H1 (cell line): Measurements from ENCODE around the gene TTC28. TPM values are rescaled to one million over a fixed set of nuclear protein-coding genes. Genes with fewer than 3 reads are reported as not detected.

Source experiments
- CTCF ChIA-PET: fragments of 300-600 bp; sonication (Branson Sonifier 250); formaldehyde crosslinking; loops from one replicate; lab custom pipeline; 2021; ENCODE audit not compliant: partially characterized antibody; lab: Charles Lee
- POLR2A ChIA-PET: fragments of 300-600 bp; sonication (Branson Sonifier 250); formaldehyde crosslinking; loops from one replicate; lab custom pipeline; 2021; ENCODE audit warnings: inconsistent platforms; ENCODE audit not compliant: partially characterized antibody; lab: Charles Lee
- DNase-seq, 2 experiments: peaks; one replicate each; pipeline versions ENCODE4 v3.0.0 to v3.0.0-alpha.2; 2010 to 2022; ENCODE audit warnings: low spot score in 2 of 2, low read depth in 1 of 2, mixed read lengths in 1 of 2
- FAIRE-seq: peaks from 2 replicates; lab custom pipeline; 2011; peaks lifted over from hg19 to GRCh38; lab: Jason Lieb, UNC
- H2AFZ ChIP-seq: 2 replicates; pipeline ENCODE4 v1.8.1; 2012; ENCODE audit warnings: low read length, inconsistent platforms
- H2AK5ac ChIP-seq: 2 replicates; pipeline ENCODE4 v1.6.1; 2013; ENCODE audit warnings: low read depth, low read length
- H2BK120ac ChIP-seq: replicated peaks from 2 replicates; pipeline ENCODE3; 2013; ENCODE audit warnings: low read depth, low read length, inconsistent platforms
- H2BK12ac ChIP-seq: 2 replicates; pipeline ENCODE4 v1.6.1; 2013; ENCODE audit warnings: low read depth, low read length
- H2BK15ac ChIP-seq: 2 replicates; pipeline ENCODE4 v1.6.1; 2013; ENCODE audit warnings: low read length
- H2BK20ac ChIP-seq: 2 replicates; pipeline ENCODE4 v1.6.1; 2013; ENCODE audit warnings: low read length
- H2BK5ac ChIP-seq: 2 replicates; pipeline ENCODE4 v1.6.1; 2013; ENCODE audit warnings: low read depth, low read length
- H3K14ac ChIP-seq: 2 replicates; pipeline ENCODE4 v1.6.1; 2013; ENCODE audit warnings: inconsistent platforms; ENCODE audit not compliant: insufficient read length
- H3K18ac ChIP-seq: 2 replicates; pipeline ENCODE4 v1.6.1; 2013; ENCODE audit warnings: low read length; ENCODE audit errors: extremely low read depth
- H3K23ac ChIP-seq: 2 replicates; pipeline ENCODE4 v1.6.1; 2013; ENCODE audit warnings: inconsistent platforms; ENCODE audit not compliant: insufficient read length
- H3K23me2 ChIP-seq: 2 replicates; pipeline ENCODE4 v1.6.1; 2013; ENCODE audit warnings: low read depth, low read length
- H3K27ac ChIP-seq: 2 replicates; pipeline ENCODE4 v1.6.1; 2011; ENCODE audit warnings: low read depth, low read length, inconsistent platforms
- H3K27me3 ChIP-seq, 4 experiments: replicated peaks in 1 of 4; 1 replicate in 1 of 4; 2 replicates in 3 of 4; pipeline versions ENCODE4 v1.6.1 to v1.8.1; 2011 to 2013; ENCODE audit warnings: low read length in 3 of 4, mild to moderate bottlenecking in 3 of 4, inconsistent platforms in 2 of 4, mixed read lengths in 2 of 4, moderate library complexity in 1 of 4; ENCODE audit not compliant: control insufficient read depth in 3 of 4, insufficient read depth in 3 of 4; ENCODE audit errors: extremely low read depth in 1 of 4
- H3K36me3 ChIP-seq, 4 experiments: 2 replicates each; pipeline versions ENCODE4 v1.6.1 to v1.8.1; 2011 to 2013; ENCODE audit warnings: mild to moderate bottlenecking in 4 of 4, low read length in 3 of 4, moderate library complexity in 2 of 4, control low read depth in 1 of 4, inconsistent platforms in 1 of 4; ENCODE audit not compliant: insufficient read depth in 4 of 4, control insufficient read depth in 2 of 4
- H3K4ac ChIP-seq: replicated peaks from 2 replicates; pipeline ENCODE3; 2013; ENCODE audit warnings: low read length, low read depth, mixed read lengths, inconsistent platforms; ENCODE audit not compliant: insufficient read length
- H3K4me1 ChIP-seq, 4 experiments: replicated peaks in 1 of 4; 1 replicate in 1 of 4; 2 replicates in 3 of 4; pipeline versions ENCODE4 v1.6.1 to v1.8.1; 2011 to 2013; ENCODE audit warnings: low read length in 3 of 4, inconsistent platforms in 2 of 4, mixed read lengths in 1 of 4; ENCODE audit not compliant: insufficient read depth in 4 of 4, control insufficient read depth in 3 of 4
- H3K4me2 ChIP-seq, 2 experiments: 2 replicates each; pipeline versions ENCODE4 v1.6.1 to v1.8.1; 2011 to 2013; ENCODE audit warnings: low read depth in 2 of 2, low read length in 2 of 2, control low read depth in 1 of 2, inconsistent platforms in 1 of 2, mild to moderate bottlenecking in 1 of 2; ENCODE audit not compliant: insufficient read depth in 1 of 2
- H3K4me3 ChIP-seq, 4 experiments: fragments of 200-600, 300-600 bp in 1 of 4; sonication (generic), shearing (Covaris generic), sonication (Bioruptor Twin) in 1 of 4; 2 replicates each; pipeline versions ENCODE4 v1.5.1 to v1.8.1; 2011 to 2016; ENCODE audit warnings: low read length in 4 of 4, low read depth in 3 of 4, control low read depth in 2 of 4, inconsistent platforms in 2 of 4, mild to moderate bottlenecking in 2 of 4, mixed read lengths in 1 of 4, moderate library complexity in 1 of 4; ENCODE audit not compliant: insufficient read depth in 2 of 4; ENCODE audit errors: extremely low read depth in 1 of 4
- H3K56ac ChIP-seq: replicated peaks from 2 replicates; pipeline ENCODE3; 2013; ENCODE audit warnings: low read depth, mild to moderate bottlenecking, mixed read lengths, low read length, inconsistent platforms; ENCODE audit not compliant: insufficient read length
- H3K79me1 ChIP-seq: 2 replicates; pipeline ENCODE4 v1.6.1; 2013; ENCODE audit warnings: low read depth, low read length, control low read depth
- H3K79me2 ChIP-seq, 2 experiments: 2 replicates each; pipeline versions ENCODE4 v1.6.1 to v1.8.1; 2012 to 2013; ENCODE audit warnings: low read length in 2 of 2, mild to moderate bottlenecking in 2 of 2, inconsistent platforms in 1 of 2; ENCODE audit not compliant: insufficient read depth in 2 of 2, control insufficient read depth in 1 of 2
- H3K9ac ChIP-seq, 4 experiments: replicated peaks in 1 of 4; 1 replicate in 1 of 4; 2 replicates in 3 of 4; pipeline versions ENCODE4 v1.6.1 to v1.8.1; 2011 to 2013; ENCODE audit warnings: low read depth in 3 of 4, low read length in 3 of 4, control low read depth in 2 of 4, mild to moderate bottlenecking in 2 of 4, moderate library complexity in 2 of 4, inconsistent platforms in 1 of 4; ENCODE audit errors: extremely low read depth in 1 of 4
- H3K9me3 ChIP-seq, 2 experiments: 2 replicates each; pipeline versions ENCODE4 v1.6.1 to v1.8.1; 2012 to 2013; ENCODE audit warnings: mild to moderate bottlenecking in 2 of 2, moderate library complexity in 2 of 2, control low read depth in 1 of 2, inconsistent platforms in 1 of 2, low read depth in 1 of 2, low read length in 1 of 2, mixed read lengths in 1 of 2; ENCODE audit not compliant: insufficient read depth in 2 of 2
- H4K20me1 ChIP-seq, 2 experiments: replicated peaks in 1 of 2; 2 replicates each; pipeline versions ENCODE3 to v1.8.1; 2011 to 2013; ENCODE audit warnings: inconsistent platforms in 2 of 2, low read length in 2 of 2, mild to moderate bottlenecking in 1 of 2; ENCODE audit not compliant: insufficient read depth in 2 of 2, control insufficient read depth in 1 of 2
- H4K5ac ChIP-seq: 2 replicates; pipeline ENCODE4 v1.6.1; 2013; ENCODE audit warnings: low read length, low read depth, mixed read lengths, inconsistent platforms; ENCODE audit not compliant: insufficient read length
- H4K8ac ChIP-seq: 2 replicates; pipeline ENCODE4 v1.8.0; 2013; ENCODE audit warnings: mild to moderate bottlenecking, moderate library complexity, low read length, inconsistent platforms; ENCODE audit not compliant: insufficient read depth; ENCODE audit errors: extremely low read depth
- H4K91ac ChIP-seq: replicated peaks from 2 replicates; pipeline ENCODE3; 2013; ENCODE audit warnings: low read length, mixed read lengths, inconsistent platforms; ENCODE audit not compliant: insufficient read length
- BACH1 ChIP-seq: IDR thresholded peaks from 2 replicates; pipeline ENCODE4 v1.6.1; 2012; ENCODE audit warnings: low read length, improper control_type of control experiment
- BCL11A ChIP-seq, 2 experiments: IDR thresholded peaks; one replicate each; pipeline ENCODE4 v1.6.1; 2011; ENCODE audit warnings: low read depth in 2 of 2, low read length in 2 of 2, mild to moderate bottlenecking in 2 of 2
- CEBPB ChIP-seq: IDR thresholded peaks from 2 replicates; pipeline ENCODE4 v1.6.1; 2012; ENCODE audit warnings: low read depth, low read length
- HDAC2 ChIP-seq, 2 experiments: fragments of 300-600 bp in 1 of 2; sonication (generic) in 1 of 2; IDR thresholded peaks; 2 replicates each; pipeline ENCODE4 v1.6.1; 2011 to 2012; ENCODE audit warnings: low read depth in 2 of 2, low read length in 2 of 2, mild to moderate bottlenecking in 2 of 2, moderate library complexity in 2 of 2, borderline replicate concordance in 1 of 2, inconsistent platforms in 1 of 2
- JUN ChIP-seq: IDR thresholded peaks from 2 replicates; pipeline ENCODE4 v1.6.1; 2011; ENCODE audit warnings: low read depth, mild to moderate bottlenecking, improper control_type of control experiment, low read length
- KDM5A ChIP-seq: fragments of 200-600 bp; IDR thresholded peaks from 2 replicates; pipeline ENCODE4 v1.7.1; 2012; ENCODE audit warnings: mild to moderate bottlenecking, low read length, inconsistent platforms, mixed read lengths
- POLR2A ChIP-seq, 2 experiments: IDR thresholded peaks; 1 replicate in 1 of 2; 2 replicates in 1 of 2; pipeline ENCODE4 v1.6.1; 2011; ENCODE audit warnings: low read depth in 2 of 2, low read length in 2 of 2, mild to moderate bottlenecking in 2 of 2; ENCODE audit errors: control extremely low read depth in 1 of 2
- SAP30 ChIP-seq: fragments of 300-600 bp; sonication (generic); IDR thresholded peaks from 2 replicates; pipeline ENCODE4 v1.7.1; 2012; ENCODE audit warnings: low read length, moderate library complexity, mild to moderate bottlenecking, inconsistent platforms; ENCODE audit not compliant: insufficient read depth, insufficient replicate concordance
- SIX5 ChIP-seq: IDR thresholded peaks from 2 replicates; pipeline ENCODE4 v1.6.1; 2011; ENCODE audit warnings: mild to moderate bottlenecking, low read depth, low read length
- SP1 ChIP-seq: IDR thresholded peaks from 2 replicates; pipeline ENCODE4 v1.6.1; 2011; ENCODE audit warnings: low read depth, low read length
- SP2 ChIP-seq: IDR thresholded peaks from 2 replicates; pipeline ENCODE4 v1.6.1; 2012; ENCODE audit warnings: mild to moderate bottlenecking, low read length, inconsistent platforms
- WGBS, 2 experiments: shearing (Covaris generic) in 1 of 2; methylation state at CpG; one replicate each; pipeline versions ENCODE4 v1.1.6 to v1.1.7; 2013 to 2015; ENCODE audit warnings: low lambda C conversion rate in 2 of 2, mixed read lengths in 2 of 2, inconsistent platforms in 1 of 2, low coverage in 1 of 2, missing lambda C conversion rate in 1 of 2; ENCODE audit not compliant: insufficient replicate concordance in 2 of 2, insufficient coverage in 1 of 2, insufficient read length in 1 of 2; ENCODE audit errors: extremely low coverage in 1 of 2, missing lambda C conversion rate in 1 of 2; 5-methylcytosine and 5-hydroxymethylcytosine counted together
- polyA plus RNA-seq, 7 experiments: library from polyadenylated mRNA; depleted of rRNA in 3 of 7; stranded (reverse) in 5 of 7; unstranded in 2 of 7; fragments of >200 nt in 5 of 7; fragments of 200-250 nt in 2 of 7; gene quantifications; 1 replicate in 5 of 7; 2 replicates in 1 of 7; 4 replicates in 1 of 7; pipeline versions ENCODE4 v1.2.1 to v1.2.3, GENCODE V29; 2011 to 2013; ENCODE audit warnings: missing spikeins in 2 of 7, mixed read lengths in 2 of 7
- total RNA-seq: library from RNA; stranded (reverse); fragmentation: NEBNext Ultra II Directional; extraction: Animal tissue kit (Norgen Biotek cat#: 25700); gene quantifications from 2 replicates; pipeline ENCODE4 v1.2.1, GENCODE V29; 2021
- TF ChIP-seq, protein P1 (sequence below), 3 experiments: IDR thresholded peaks; 1 replicate in 2 of 3; 2 replicates in 1 of 3; pipeline versions ENCODE4 v1.5.1 to v1.6.1; 2011; ENCODE audit warnings: low read length in 3 of 3, mild to moderate bottlenecking in 3 of 3, inconsistent platforms in 2 of 3, low read depth in 1 of 3, moderate library complexity in 1 of 3; ENCODE audit not compliant: insufficient read depth in 1 of 3; ENCODE audit errors: control extremely low read depth in 1 of 3

TTC28 gene
- total and polyA plus RNA-seq, 2 of the 8 experiments (the other 6 are each of a cell fraction or from before 2014, with no cell fraction given), result 2.6 to 12.6 TPM

DNA sequence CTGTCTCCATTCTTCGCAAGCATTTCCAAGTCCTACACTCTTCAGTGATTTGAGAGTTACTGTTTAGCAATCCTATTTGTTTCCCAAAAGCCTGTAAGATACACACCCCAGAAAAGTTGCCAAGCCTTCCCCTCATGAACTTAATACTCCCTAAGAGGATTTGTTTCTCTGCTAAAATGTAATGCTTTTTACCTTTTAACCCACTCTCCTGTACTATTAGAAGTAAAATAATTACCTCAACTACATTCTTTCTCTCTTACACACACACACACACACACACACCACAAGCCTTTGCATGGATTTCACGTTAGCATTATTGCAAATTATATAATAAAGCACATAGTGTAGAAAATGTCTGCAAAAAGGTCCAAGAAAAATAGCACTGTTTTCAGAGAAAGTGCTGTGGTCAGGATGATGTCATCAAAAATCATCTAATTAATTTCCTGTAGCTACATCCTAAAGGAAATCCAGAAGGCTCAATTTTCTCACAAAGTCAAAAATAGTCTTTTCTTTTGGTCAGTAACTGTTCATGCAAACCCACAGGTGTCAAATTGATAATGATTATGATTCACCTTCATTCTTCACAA, 396.5 kb downstream of the TTC28 start:
- Histone ChIP-seq H3K36me3 (no peaks in the 10 kb centered on the region), H3K4ac (no peak overlapping the region), H2BK20ac (no peak overlapping the region), H2BK120ac (no peak overlapping the region), H2BK12ac (no peak overlapping the region), H3K18ac (no peak overlapping the region), H2AK5ac (no peak overlapping the region), H3K23me2 (no peaks in the 10 kb centered on the region), H3K4me1 (no peaks in the 10 kb centered on the region), H3K9me3 (no peaks in the 10 kb centered on the region), H4K91ac (no peak overlapping the region), H3K14ac (no peak overlapping the region), H4K5ac (no peak overlapping the region), H3K79me2 (no peaks in the 10 kb centered on the region), H3K4me3 (no peak overlapping the region), H3K9ac (no peak overlapping the region), H3K79me1 (no peaks in the 10 kb centered on the region), H3K23ac (no peak overlapping the region), H4K8ac (no peak overlapping the region), H4K20me1 (no peaks in the 10 kb centered on the region), H3K56ac (no peak overlapping the region), H2BK5ac (no peak overlapping the region), H3K27ac (no peak overlapping the region), H2BK15ac (no peak overlapping the region), H3K4me2 (no peak overlapping the region), H2AFZ (no peak overlapping the region), H3K27me3 (peaks cover 0 to 1% (median 0%) of the 10 kb centered on the region in 4 experiments; a peak in 1 of 7 replicates)
- ChIA-PET POLR2A (no interaction called here), CTCF (no interaction called here)
- WGBS, 2 experiments, result 86% methylated on average over 2 of the region's 2 CpGs; no CpG with 5 or more reads in 1 of the 2 experiments
- no peak for DNase-seq
- no peak for FAIRE-seq
- TF ChIP-seq KDM5A (no peak), SIX5 (no peak), HDAC2 (IDR thresholded peaks at IDR 0.05; ENCODE audit: borderline replicate concordance in 1 of 2, low read depth in 2 of 2, low read length in 2 of 2) (no peak), BACH1 (no peak), BCL11A (IDR thresholded peaks at IDR 0.05; ENCODE audit: low read depth in 2 of 2, low read length in 2 of 2) (no peak), CEBPB (no peak), SP2 (no peak), POLR2A (IDR thresholded peaks at IDR 0.05; ENCODE audit: control extremely low read depth in 1 of 2, low read depth in 2 of 2, low read length in 2 of 2) (no peak), SAP30 (no peak), SP1 (no peak), JUN (no peak)
- TF ChIP-seq, protein P1, sequence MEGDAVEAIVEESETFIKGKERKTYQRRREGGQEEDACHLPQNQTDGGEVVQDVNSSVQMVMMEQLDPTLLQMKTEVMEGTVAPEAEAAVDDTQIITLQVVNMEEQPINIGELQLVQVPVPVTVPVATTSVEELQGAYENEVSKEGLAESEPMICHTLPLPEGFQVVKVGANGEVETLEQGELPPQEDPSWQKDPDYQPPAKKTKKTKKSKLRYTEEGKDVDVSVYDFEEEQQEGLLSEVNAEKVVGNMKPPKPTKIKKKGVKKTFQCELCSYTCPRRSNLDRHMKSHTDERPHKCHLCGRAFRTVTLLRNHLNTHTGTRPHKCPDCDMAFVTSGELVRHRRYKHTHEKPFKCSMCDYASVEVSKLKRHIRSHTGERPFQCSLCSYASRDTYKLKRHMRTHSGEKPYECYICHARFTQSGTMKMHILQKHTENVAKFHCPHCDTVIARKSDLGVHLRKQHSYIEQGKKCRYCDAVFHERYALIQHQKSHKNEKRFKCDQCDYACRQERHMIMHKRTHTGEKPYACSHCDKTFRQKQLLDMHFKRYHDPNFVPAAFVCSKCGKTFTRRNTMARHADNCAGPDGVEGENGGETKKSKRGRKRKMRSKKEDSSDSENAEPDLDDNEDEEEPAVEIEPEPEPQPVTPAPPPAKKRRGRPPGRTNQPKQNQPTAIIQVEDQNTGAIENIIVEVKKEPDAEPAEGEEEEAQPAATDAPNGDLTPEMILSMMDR (IDR thresholded peaks at IDR 0.05; ENCODE audit: control extremely low read depth in 1 of 3, insufficient read depth in 1 of 3, low read depth in 1 of 3, low read length in 3 of 3), result no peak
